Posterior cingulate gyrus (tissue), 11 donors: Measurements from ENCODE around the gene PTPRN2.
A peak's percentile ranks its signal among the peaks of the same experiment; 100 is the strongest.

Experiments used
- DNase-seq, 10 donors: peaks; one replicate each; pipeline versions ENCODE4 v3.0.0 to v3.0.0-alpha.2; 2020 to 2021; ENCODE audit warnings: mixed read lengths in 3 of 10
- intact Hi-C: fragments of 100-400 bp; cut with DNase I; formaldehyde crosslinking; loops from one replicate; pipeline ENCODE4 v1.15.1; 2023

PTPRN2 gene

DNA sequence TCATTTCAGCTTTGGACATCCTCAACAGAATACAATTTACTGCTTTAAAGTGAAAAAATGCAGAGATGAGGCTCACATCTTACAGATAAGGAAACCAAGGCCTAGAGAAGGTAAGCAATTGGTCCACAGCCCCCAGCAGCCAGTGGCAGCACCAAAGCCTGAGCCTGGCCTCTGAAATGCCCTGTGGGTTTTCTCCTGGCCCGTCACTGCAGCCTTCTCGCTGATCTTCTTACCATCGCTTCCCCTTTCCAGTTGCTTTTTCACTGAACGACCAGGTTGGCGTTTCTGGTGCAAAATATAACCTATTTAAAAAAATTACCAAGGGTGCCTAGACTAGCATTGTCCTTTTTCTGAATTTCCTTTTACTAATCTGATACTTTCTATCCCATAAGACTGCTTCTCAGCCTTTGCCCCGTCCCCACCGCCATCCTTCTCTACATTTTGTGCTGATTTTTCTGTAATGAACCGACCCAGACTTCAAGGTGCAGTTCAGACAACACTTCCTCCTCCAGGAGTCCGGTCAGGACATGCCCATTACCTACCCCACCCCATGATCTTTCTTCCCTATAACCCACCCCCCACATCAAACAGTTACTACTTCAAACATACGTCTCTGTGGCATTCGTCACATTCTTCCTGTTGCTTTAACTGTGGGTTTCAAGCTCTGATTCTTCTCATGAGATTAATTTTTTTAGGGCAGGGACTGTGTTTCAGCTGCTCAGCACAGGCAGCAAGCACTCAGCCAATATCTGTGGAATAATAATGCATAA lies 961.5 kb downstream of the PTPRN2 start:
- DNase-seq = peak in 1 of 10 donors; percentile 21

DNA sequence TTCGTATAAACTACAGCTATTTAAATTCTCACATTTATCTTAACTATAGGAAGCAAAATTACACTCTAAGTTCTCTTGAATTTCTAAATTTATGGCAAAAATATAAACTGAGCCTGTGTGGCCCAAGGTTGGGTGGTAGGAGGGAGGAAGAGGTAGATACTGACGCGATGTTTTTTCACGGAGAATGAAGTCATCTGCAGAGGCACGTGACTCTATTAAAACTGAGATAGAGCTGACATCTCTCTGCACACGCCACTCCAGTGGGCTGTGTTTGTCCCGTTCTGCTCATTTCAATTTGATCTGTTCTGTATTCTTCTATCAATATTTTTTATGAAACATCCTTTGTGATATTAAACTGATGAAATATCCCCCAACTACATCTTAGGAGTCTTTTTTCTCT lies 964.1 kb downstream of the PTPRN2 start:
- intact Hi-C loops = no loop called here

More for the DNA sequence above, 961.5 kb downstream of the PTPRN2 start:
- intact Hi-C loops = no loop called here

DNA sequence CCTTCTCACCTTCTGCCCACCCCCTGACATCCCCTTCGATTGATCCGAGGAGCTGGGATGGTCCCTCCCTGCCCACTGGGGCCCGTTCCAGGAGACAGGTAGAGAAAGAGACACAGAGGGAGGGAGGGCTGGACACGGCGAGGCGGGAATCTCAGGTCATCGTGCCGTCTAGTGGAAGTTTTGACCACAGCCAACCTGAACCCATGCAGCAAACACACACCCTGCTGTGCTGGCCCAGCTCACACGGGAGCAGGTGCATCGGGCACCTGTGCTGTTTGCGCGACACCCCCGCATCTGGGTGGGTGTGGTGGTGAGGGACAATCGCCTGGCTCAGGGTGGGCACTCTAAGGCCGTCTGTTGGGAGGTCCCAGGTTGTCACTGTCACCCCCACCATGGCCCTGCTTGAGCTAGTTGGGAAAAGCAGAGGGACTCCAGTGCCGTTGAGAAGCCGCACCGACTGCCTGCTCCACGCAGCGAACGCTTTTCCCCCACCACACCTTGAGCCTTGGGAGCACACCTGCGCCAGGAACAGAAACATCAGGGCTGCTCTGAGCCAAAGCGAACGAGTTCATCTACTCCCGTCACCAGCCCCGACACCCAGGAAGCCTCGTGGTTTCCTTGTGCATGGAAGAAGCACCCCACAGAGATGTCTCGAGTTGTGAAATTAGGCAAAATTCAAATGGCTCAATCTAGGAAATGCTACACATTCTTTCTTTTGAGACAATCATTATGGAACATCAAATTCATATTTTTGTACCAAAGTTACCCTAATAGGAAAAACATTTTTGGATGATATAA lies 965.0 kb downstream of the PTPRN2 start:
- intact Hi-C loops = no loop called here
- peak in 2 of 10 donors; percentile 49 to 67 for DNase-seq

More for the DNA sequence above, 964.1 kb downstream of the PTPRN2 start:
- DNase-seq = no peak

DNA sequence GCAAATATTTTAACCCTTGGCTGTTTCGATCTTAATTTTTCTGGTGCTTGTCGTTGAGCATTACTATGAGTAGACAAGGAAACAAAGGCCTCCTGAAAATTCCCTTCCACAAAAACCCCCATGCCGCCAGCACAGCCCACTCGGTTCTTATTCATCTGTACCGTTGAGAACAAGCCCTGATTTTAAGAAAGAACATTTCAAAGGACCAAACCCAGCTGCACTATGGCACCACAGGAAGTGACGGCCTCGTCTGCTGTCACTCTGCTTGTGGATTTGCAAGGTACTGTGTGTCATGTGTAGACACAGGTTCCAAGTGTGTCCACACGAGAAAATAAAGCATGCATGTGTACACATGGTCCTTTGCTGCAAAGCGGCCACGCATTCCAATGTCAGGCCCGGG lies 965.6 kb downstream of the PTPRN2 start:
- peak in 1 of 10 donors; percentile 24 for DNase-seq
- intact Hi-C loops = no loop called here

DNA sequence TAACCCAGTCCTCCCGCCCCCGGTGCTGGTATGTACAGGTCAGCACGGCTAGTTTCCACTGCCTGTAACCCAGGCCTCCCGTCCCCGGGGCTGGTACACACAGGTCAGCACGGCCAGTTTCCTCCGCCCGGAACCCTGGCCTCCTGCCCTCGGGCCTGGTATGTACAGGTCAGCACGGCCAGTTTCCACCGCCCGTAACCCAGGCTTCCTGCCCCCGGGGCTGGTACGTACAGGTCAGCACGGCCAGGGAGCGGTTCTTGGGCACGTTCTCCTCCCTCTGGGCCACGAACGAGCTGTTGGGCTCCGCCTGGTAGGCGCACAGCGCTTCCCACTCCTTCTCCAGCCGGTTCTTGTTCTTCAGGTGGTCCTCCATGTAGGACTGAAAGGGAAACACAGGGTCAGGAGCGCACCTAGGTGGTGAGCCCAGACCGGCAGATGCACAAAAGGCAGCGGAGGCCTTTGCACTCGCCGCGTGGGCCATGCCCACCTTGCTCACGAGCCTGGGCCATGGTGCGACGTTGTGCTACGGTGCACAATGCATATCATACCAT lies 966.4 kb downstream of the PTPRN2 start:
- peak in 3 of 10 donors; percentile 62 to 73 (median 69) for DNase-seq
- intact Hi-C loops = no loop called here

DNA sequence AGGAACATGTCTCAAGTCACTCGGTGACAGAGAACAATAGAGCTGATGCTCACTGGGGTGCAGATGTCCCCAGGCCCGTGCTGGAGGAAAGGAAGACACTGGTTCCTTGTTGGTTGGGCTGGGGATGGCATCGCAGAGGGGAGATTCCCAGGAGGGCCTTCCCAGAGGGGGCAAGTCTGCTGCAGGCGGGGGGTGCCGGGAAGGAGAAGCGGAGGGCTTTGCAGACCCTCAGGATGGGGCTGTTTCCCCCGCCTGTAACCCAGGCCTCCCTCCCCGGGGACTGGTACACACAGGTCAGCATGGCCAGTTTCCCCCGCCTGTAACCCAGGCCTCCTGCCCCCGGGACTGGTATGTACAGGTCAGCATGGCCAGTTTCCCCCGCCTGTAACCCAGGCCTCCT lies 967.0 kb downstream of the PTPRN2 start:
- DNase-seq = peak in 3 of 10 donors; percentile 28 to 64 (median 37)

DNA sequence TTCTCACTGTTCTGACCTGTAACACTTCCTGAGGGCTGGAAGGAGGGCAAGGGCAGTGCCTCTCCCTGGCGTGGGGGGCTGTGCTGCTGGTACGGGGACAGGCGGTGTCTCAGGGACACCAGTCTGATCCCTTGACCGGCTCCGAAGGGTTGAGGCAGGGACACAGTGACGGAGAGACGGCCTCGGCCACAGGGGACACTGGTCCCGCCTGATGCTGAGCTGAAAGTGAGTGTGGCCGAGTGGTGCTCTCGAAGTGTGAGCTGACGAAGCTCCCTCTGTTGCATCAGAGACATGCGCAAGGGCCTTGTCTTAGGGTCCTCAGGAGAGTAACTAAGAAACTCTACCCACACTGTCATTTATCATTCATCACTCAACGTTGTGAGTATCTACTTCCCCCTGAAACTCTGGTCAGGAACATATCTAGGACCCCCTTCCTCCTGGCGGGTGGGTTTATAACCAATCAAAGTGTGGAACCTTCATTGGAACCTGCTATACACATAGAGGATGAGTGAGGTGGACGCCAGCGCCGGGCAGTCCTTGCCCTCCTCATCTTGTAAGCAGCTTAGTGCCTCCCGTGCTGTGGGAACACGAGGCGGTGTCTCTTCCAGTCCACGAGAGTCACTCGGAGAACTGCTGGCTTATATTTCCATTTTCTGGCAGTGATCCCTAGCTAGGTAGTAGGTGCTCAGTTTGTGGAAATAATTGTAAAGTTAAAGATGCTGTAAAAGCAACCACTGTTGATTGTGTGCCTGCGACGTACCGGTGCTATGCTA lies 967.7 kb downstream of the PTPRN2 start:
- intact Hi-C loops = no loop called here
- DNase-seq = peak in 3 of 10 donors; percentile 52 to 69 (median 58)

More for the DNA sequence above, 967.0 kb downstream of the PTPRN2 start:
- intact Hi-C loops = no loop called here

DNA sequence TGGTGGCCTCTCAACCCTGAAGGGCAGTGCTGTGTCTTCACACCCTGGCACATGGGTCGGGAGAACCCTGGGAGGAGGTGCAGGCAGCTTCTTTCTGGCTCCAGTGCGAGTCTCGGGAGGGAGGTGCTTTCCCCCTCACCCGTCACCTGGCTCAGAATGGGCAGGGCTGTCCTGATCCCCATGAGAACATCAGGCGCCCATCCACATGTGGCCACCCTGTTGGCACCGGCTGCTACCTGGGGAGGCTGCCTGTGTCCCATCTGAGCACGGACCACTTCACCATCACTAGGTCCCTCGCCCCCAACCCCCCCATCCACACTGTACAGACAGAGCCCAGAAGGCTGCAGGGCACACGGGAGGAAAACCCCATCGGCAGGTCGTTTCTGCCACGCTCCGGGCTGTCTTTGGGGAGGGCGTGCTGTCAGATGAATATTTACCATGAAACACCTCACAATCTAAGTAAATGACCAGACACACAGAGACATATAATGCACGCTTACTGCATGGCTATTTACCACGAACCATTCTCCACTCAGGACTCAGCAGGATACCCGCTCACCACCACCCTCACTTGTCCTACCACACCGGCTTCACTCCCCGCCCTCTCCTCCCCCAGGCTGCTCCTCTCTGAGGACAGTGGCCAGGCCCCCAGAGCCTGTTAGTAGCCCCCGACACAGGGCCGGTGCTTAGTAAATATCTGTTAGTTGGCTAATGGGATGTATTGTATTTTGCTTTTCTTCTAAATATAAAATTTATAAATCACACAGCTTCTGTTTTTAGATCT lies 968.6 kb downstream of the PTPRN2 start:
- intact Hi-C loops = no loop called here
- peak in 3 of 10 donors; percentile 44 to 79 (median 54) for DNase-seq

DNA sequence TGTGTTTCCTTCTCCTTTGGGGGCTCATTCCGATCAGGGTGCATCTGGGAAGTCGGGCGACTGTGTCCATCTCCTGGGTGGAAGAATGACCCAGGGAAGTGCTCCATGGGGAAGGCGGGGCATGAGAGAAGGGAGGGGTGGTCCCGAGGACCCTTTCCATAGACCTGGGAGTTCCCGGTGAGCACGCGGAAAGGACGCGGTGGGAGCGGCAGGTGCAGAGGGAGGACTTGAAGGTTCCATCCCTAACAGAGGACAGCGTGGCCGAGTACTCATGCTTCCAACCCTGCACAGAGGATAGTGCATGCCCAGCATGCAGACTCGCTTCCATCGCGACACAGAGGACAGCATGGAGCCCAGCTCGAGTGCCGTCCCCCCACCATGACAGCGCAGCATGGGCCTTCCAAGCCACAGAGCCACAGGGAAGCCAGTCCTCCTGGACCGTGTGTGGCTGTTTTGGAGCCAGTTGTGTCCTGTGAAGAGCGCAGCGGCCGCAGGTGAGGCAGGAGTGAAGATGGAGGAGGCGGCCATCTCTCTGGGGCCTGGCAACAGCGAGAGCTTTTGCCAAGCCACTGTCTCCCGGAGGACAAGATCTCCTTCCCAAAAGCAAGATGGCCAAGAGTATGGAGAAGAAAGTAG lies 969.4 kb downstream of the PTPRN2 start:
- peak in 3 of 10 donors; percentile 44 to 59 (median 54) for DNase-seq
- intact Hi-C loops = no loop called here

DNA sequence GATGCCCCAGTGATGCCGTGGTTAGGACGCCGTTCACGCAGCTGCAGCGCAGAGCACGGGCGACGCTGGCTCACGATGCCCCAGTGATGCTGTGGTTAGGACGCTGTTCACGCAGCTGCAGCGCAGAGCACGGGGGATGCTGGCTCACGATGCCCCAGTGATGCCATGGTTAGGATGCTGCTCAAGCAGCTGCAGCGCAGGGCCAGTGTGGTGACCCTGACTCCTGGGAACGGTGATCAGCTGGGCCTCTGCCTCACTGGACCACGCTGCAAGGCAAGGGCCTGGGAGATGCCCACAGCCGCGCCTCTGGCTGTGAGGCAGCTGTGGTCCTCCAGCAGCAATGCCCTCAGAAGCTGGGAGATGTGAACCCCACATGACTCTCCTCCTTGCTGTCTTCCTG lies 970.2 kb downstream of the PTPRN2 start:
- intact Hi-C loops = no loop called here
- DNase-seq = peak in 3 of 10 donors; percentile 61 to 77 (median 74)

DNA sequence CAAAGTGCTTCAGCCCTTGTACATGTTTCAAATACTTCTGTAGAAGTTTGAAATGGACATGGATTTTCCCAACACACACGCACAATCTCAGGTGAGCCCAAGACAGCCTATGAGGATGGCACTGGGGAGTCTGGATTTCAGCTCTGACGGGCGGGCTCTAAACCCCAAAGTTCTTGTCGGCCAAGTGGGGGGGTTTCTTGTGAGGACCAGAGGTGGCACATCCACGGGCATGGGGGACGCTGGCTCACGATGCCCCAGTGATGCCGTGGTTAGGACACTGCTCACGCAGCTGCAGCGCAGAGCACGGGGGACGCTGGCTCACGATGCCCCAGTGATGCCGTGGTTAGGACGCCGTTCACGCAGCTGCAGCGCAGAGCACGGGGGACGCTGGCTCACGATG lies 970.7 kb downstream of the PTPRN2 start:
- intact Hi-C loops = no loop called here
- peak in 2 of 10 donors; percentile 29 to 63 for DNase-seq

DNA sequence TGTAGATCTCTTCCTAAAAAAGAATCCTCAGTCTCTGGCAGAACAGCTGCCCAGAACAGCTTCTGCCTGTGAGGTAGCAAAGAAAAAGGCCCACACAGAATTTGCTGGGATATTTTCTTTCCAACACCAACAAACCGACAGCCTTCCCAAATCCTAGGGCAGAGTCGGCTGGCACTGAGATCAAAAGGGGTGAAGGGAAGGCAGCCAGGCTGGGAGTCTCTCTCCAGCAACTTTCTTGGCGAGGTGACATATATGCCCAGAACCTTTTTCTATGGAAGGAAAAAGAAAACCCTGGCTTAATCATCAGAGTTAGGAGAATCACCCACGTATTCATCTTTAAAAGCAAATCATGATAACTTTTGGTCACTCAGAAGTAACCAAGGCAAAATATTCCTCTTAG lies 971.2 kb downstream of the PTPRN2 start:
- intact Hi-C loops = no loop called here
- DNase-seq = peak in 3 of 10 donors; percentile 75 to 86 (median 77)

DNA sequence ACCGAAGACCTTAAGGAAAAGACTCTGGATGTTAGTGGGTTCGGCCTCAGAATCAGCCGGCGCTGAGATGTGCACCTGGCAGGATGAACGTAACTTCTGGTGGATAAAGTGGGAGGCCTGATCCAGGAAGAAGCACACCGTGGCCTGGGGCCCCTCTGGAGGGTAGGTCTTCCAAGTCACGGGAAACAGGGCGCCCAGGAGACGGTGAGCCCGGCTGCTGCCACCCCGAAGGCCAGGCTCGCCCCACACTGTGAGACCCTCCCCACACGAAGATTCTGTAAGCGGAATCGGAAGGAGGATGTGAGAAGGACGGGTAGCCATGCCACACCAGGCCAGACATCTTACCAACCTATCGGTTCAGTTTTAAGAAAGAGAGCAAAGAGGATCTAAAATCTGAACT lies 971.8 kb downstream of the PTPRN2 start:
- peak in 3 of 10 donors; percentile 43 to 75 (median 69) for DNase-seq
- intact Hi-C loops = no loop called here

DNA sequence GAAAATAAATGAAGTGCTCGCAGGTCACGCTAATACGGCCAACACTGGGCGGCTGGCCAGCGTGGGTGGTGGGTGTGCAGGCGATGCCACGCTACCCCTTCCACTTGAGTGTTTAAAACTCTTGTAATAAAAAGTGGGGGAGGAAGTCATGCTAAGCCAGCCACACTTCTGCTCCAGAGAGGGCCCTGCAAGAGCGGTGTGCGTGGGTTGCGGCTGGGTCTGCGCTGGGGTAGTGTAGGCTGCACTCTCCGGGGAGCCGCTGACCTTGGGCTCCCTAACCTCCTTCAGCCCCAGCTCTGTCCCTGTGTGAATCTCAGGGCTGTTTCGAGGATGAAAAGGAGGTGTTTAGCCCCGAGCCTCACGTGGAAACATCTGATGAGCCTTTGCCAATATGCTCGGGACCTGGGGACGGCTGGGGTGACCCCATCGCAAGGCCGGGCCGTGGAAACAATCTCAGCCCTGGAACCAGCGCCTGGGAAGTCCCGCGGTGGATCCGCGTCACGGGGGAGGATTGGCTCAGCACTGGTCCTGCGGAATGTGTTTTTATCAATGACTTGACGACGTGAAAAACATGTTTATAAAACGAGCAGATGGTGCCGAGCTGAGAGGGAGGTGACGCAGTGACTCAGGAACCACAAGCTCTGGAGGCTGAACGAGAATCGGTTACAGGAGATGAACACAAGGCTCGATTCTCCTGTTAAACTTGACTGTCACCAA lies 972.4 kb downstream of the PTPRN2 start:
- peak in 8 of 10 donors; percentile 48 to 93 (median 68) for DNase-seq
- intact Hi-C loops = no loop called here

DNA sequence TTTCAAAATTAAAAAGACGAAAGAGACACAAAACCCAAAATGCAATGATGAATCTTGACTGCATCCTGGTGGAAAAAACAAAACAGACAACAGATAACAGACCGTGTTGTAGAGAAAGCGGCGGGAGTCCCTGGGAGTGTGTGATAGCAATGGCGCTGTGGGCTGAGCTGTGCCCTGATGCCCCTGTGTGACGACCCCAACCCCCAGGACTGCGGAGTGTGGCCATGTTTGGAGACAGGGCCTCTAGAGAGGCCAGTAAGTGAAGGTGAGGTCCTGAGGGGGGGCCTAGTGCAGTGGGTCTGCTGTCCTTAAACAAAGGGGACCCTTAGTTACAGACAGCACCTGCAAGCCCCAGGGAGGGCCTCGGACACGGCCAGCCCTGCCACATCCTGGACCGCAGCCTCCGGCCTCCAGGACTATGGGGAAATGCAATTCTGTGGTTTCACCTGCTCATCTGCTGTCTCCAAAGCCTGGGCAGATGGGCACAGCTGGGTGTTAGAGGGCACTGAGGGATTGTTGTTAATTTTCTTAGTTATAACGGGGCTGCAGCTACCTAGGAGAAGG lies 973.1 kb downstream of the PTPRN2 start:
- DNase-seq = peak in 3 of 10 donors; percentile 14 to 62 (median 15)
- intact Hi-C loops = no loop called here

DNA sequence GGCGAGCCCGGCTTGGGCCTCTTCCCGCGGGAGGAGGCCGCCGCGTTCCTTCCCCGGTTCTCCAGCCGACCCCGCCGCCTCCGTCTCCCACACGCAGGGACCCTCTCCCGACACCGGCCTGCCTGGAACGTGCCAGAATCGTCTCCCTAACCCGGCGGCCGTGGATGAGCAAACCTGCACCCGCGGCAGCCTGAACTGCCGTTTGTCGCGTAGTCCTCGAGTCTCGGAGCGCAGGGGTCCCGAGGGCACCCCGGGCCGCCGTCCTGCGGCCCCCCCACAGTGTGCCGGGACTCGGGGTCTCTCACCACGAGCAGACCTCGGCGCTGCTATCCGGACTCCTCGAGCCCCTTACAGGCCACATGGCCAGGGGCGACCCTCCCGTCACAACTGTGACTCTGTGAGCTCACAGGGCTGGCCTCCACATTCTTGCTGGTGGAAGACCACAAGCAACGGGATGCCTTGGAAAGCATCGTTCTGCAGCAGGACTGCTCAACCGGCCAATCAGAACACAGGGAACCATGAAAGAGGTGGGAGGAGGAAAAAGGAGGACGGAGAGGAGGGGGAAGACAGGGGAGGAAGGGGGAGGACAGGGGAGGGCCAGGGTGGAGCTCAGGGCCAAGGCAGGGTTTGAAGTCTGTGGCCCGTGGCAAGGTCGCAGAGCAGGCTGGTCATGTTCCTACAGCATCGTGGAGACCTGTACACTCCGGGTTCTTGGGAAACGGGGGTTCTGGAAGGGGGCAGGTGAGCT lies 973.9 kb downstream of the PTPRN2 start:
- DNase-seq = peak in 3 of 10 donors; percentile 68 to 81 (median 71)
- intact Hi-C loops = no loop called here
